HepG2 (cell line): ENCODE results near the gene NRBP1. TPM values are rescaled to one million over a fixed set of nuclear protein-coding genes. Genes with fewer than 3 reads are reported as not detected.
A peak's percentile ranks its signal among the peaks of the same experiment; 100 is the strongest.

Source experiments
- ATAC-seq: fragments of 200-7000 bp; cut with Tn5 transposase; 3 replicates; pipeline ENCODE4 v1.9.1; 2020; ENCODE audit warnings: mild to moderate bottlenecking, moderate library complexity
- BruUV-seq: library from RNA; stranded (reverse); fragments of 400-500 nt; replicated peaks from 2 replicates; lab custom pipeline; 2021; lab: Mats Ljungman, UMichigan
- CTCF ChIA-PET: fragments of 300-600 bp; formaldehyde crosslinking; extraction: SDS; loops from one replicate; lab custom pipeline; 2021; ENCODE audit warnings: low total read pairs, inconsistent platforms, low intra/inter-chr PET ratio; lab: Yijun Ruan, JAX
- POLR2A ChIA-PET: fragments of 350-600 bp; sonication (Branson Sonifier 250); formaldehyde crosslinking; loops from one replicate; lab custom pipeline; 2020; ENCODE audit warnings: antibody characterized with exemption, inconsistent platforms; lab: Yijun Ruan, JAX
- DNase-seq: peaks from one replicate; pipeline ENCODE4 v3.0.0-alpha.2; 2015; ENCODE audit warnings: low spot score
- FAIRE-seq: peaks from 3 replicates; lab custom pipeline; 2011; peaks lifted over from hg19 to GRCh38; lab: Jason Lieb, UNC
- H2AFZ ChIP-seq: one replicate; pipeline ENCODE4 v1.6.1; 2011; ENCODE audit warnings: low read length, inconsistent platforms
- H3K27ac ChIP-seq: fragments of 300-600 bp; 3 replicates; pipeline ENCODE4 v1.8.0; 2011; ENCODE audit warnings: mixed run types, mild to moderate bottlenecking, mixed read lengths, low read length, inconsistent platforms; ENCODE audit not compliant: insufficient read depth; ENCODE audit errors: extremely low read length
- H3K27me3 ChIP-seq, 2 experiments: fragments of 200-600 bp in 1 of 2; 2 replicates in 1 of 2; 3 replicates in 1 of 2; pipeline versions ENCODE4 v1.6.0 to v1.8.0; 2011; ENCODE audit warnings: low read length in 2 of 2, mild to moderate bottlenecking in 2 of 2, moderate library complexity in 2 of 2, inconsistent platforms in 1 of 2; ENCODE audit not compliant: insufficient read depth in 2 of 2, control insufficient read depth in 1 of 2
- H3K36me3 ChIP-seq, 2 experiments: fragments of 200-600 bp in 1 of 2; replicated peaks in 1 of 2; 2 replicates in 1 of 2; 3 replicates in 1 of 2; pipeline versions ENCODE4 v1.5.1 to v1.8.0; 2011; ENCODE audit warnings: low read length in 2 of 2, inconsistent platforms in 1 of 2; ENCODE audit not compliant: insufficient read depth in 2 of 2, control insufficient read depth in 1 of 2
- H3K4me1 ChIP-seq: 2 replicates; pipeline ENCODE4 v1.5.1; 2012; ENCODE audit warnings: low read length, inconsistent platforms; ENCODE audit not compliant: insufficient read depth
- H3K4me2 ChIP-seq: 2 replicates; pipeline ENCODE4 v1.6.0; 2011; ENCODE audit warnings: low read depth, low read length, inconsistent platforms
- H3K4me3 ChIP-seq, 3 experiments: fragments of 200-600 bp in 1 of 3; sonication (generic), shearing (Covaris generic) in 1 of 3; replicated peaks in 1 of 3; 2 replicates each; pipeline ENCODE4 v1.5.1; 2011 to 2016; ENCODE audit warnings: low read length in 3 of 3, inconsistent platforms in 2 of 3, low read depth in 2 of 3, mild to moderate bottlenecking in 2 of 3, control low read depth in 1 of 3, mixed read lengths in 1 of 3; ENCODE audit not compliant: insufficient read depth in 1 of 3
- H3K79me2 ChIP-seq: one replicate; pipeline ENCODE4 v1.6.1; 2011; ENCODE audit warnings: low read length, inconsistent platforms; ENCODE audit not compliant: insufficient read depth
- H3K9ac ChIP-seq: 2 replicates; pipeline ENCODE4 v1.6.0; 2011; ENCODE audit warnings: mild to moderate bottlenecking, low read depth, low read length, inconsistent platforms; ENCODE audit not compliant: insufficient read depth
- H3K9me3 ChIP-seq: 2 replicates; pipeline ENCODE4 v1.5.1; 2012; ENCODE audit warnings: mild to moderate bottlenecking, low read length
- H4K20me1 ChIP-seq: 2 replicates; pipeline ENCODE4 v1.6.0; 2011; ENCODE audit warnings: inconsistent platforms, mild to moderate bottlenecking, low read length, moderate library complexity; ENCODE audit not compliant: insufficient read depth
- ARID5B ChIP-seq: IDR thresholded peaks from 2 replicates; pipeline ENCODE4 v1.4.0; 2020; ENCODE audit warnings: mild to moderate bottlenecking, missing genetic modification reagents
- CBX2 ChIP-seq, 2 experiments: fragments of 200-600 bp in 1 of 2; sonication (generic); formaldehyde crosslinking in 1 of 2; IDR thresholded peaks; 2 replicates each; pipeline versions ENCODE4 v1.7.0 to v1.8.1; 2018 to 2022; ENCODE audit warnings: low read depth in 2 of 2, low read length in 1 of 2, mild to moderate bottlenecking in 1 of 2, missing genetic modification reagents in 1 of 2
- GATAD2A ChIP-seq: IDR thresholded peaks from 2 replicates; pipeline ENCODE4 v1.6.1; 2016
- HDAC2 ChIP-seq: sonication (generic); formaldehyde crosslinking; IDR thresholded peaks from 2 replicates; pipeline ENCODE4 v1.4.0; 2020; ENCODE audit warnings: missing genetic modification reagents
- MED1 ChIP-seq: sonication (generic); formaldehyde crosslinking; IDR thresholded peaks from 2 replicates; pipeline ENCODE4 v1.4.0; 2020; ENCODE audit warnings: missing genetic modification reagents
- PITX1 ChIP-seq: sonication (generic); formaldehyde crosslinking; IDR thresholded peaks from 2 replicates; pipeline ENCODE4 v1.5.1; 2020; ENCODE audit warnings: mild to moderate bottlenecking, missing genetic modification reagents
- POLR2AphosphoS5 ChIP-seq: IDR thresholded peaks from 2 replicates; pipeline ENCODE4 v1.6.1; 2012; ENCODE audit warnings: low read depth, low read length
- SSRP1 ChIP-seq: IDR thresholded peaks from 2 replicates; pipeline ENCODE4 v1.6.1; 2016; ENCODE audit warnings: control low read depth
- STAT6 ChIP-seq: sonication (generic); formaldehyde crosslinking; IDR thresholded peaks from 2 replicates; pipeline ENCODE4 v1.4.0; 2020; ENCODE audit warnings: missing genetic modification reagents, mild to moderate bottlenecking, borderline replicate concordance
- TCF7 ChIP-seq: sonication (generic); IDR thresholded peaks from 2 replicates; pipeline ENCODE4 v1.6.1; 2016; ENCODE audit warnings: antibody characterized with exemption, low read depth
- ZNF512B ChIP-seq: sonication (generic); formaldehyde crosslinking; IDR thresholded peaks from 2 replicates; pipeline ENCODE4 v1.5.1; 2020; ENCODE audit warnings: missing genetic modification reagents, mild to moderate bottlenecking, borderline replicate concordance
- ZNF564 ChIP-seq: sonication (generic); formaldehyde crosslinking; IDR thresholded peaks from 2 replicates; pipeline ENCODE4 v1.8.1; 2023; ENCODE audit warnings: mild to moderate bottlenecking, missing genetic modification reagents
- WGBS: methylation state at CpG from one replicate; pipeline ENCODE4 v1.1.6; 2017; ENCODE audit warnings: low lambda C conversion rate; 5-methylcytosine and 5-hydroxymethylcytosine counted together
- in situ Hi-C: cut with HindIII; loops from 2 replicates; pipeline ENCODE4 v1.10.0; 2017; ENCODE audit warnings: low pct_unique_long_range_greater_than_20kb; ENCODE audit not compliant: extremely low pct_ligation_motif_present
- intact Hi-C: fragments of 100-400 bp; cut with micrococcal nuclease; formaldehyde crosslinking; loops from one replicate; pipeline ENCODE4 v1.10.0; 2022; ENCODE audit not compliant: unreplicated experiment
- polyA plus RNA-seq, 8 experiments: library from polyadenylated mRNA; depleted of rRNA in 3 of 8; stranded (reverse) in 7 of 8; unstranded in 1 of 8; fragments of >200 nt; fragmentation: Illumina TruSeq in 4 of 8; extraction: Trizol in 4 of 8; gene quantifications; 2 replicates each; pipeline versions ENCODE4 v1.2.1 to v1.2.3, GENCODE V29; 2011 to 2016; ENCODE audit warnings: low read depth in 4 of 8, missing spikeins in 1 of 8, mixed read lengths in 1 of 8; ENCODE audit not compliant: insufficient read depth in 1 of 8
- total RNA-seq, 5 experiments: library from RNA; depleted of rRNA; stranded (reverse); fragments of >200 nt; fragmentation: Illumina TruSeq; extraction: Trizol; gene quantifications; 2 replicates each; pipeline ENCODE4 v1.2.3, GENCODE V29; 2016; ENCODE audit warnings: low read depth in 1 of 5

NRBP1 gene
- total and polyA plus RNA-seq, 2 of the 13 experiments (the other 11 are each of a cell fraction or from before 2014, with no cell fraction given) = 165 to 240 TPM

- 0 out of 2 replicates have a peak, but pooled peaks have one; percentile 48 for TF ChIP-seq ZNF564 (CRISPR knock-in tag)
Measured at GRCh38 chr2:27378809-27379290, 49.6 kb upstream of the NRBP1 start (continued).

GRCh38 chr2:27379383-27379835, 49.0 kb upstream of the NRBP1 start:
- DNase-seq = no peak
- ATAC-seq = no peak; the same call in 2 of the 3 replicates
- WGBS = 69% methylated on average over 2 of the region's 2 CpGs
- Histone ChIP-seq H3K4me3 (peak overlapping the region; percentile 50 to 75 (median 63); a peak in 5 of 6 replicates), H4K20me1 (peaks cover 3% of the 10 kb centered on the region; the same call in 1 of the 2 replicates), H3K27ac (peak overlapping the region; percentile 85), H3K4me1 (peaks cover 26% of the 10 kb centered on the region), H3K36me3 (peaks cover 46 to 71% of the 10 kb centered on the region in 2 experiments), H3K27me3 (no peaks in the 10 kb centered on the region), H3K4me2 (peak overlapping the region; percentile 90), H3K9me3 (no peaks in the 10 kb centered on the region), H3K9ac (peak overlapping the region; percentile 75), H2AFZ (no peak overlapping the region), H3K79me2 (peaks cover 3% of the 10 kb centered on the region)
- no TSS peak for BruUV-seq
- FAIRE-seq = no peak
- in situ Hi-C loops (no loop called here), intact Hi-C loops (loop anchor here (10.0 kb wide), 1 partner anchor 125 kb away; no protein-coding TSS in a partner anchor)
- CTCF ChIA-PET = no interaction called here
- POLR2A ChIA-PET = interaction anchor here (1.2 to 5.1 kb wide), 8 partner anchors 9 to 86 kb away, joined by 3 to 38 read pairs (median 14); partner anchors contain the start of genes EIF2B4, GTF3C2, MPV17 and PPM1G
- 0 out of 2 replicates have a peak, but pooled peaks have one; percentile 38 for TF ChIP-seq TCF7
- TF ChIP-seq MED1 (CRISPR knock-in tag) = 0 out of 2 replicates have a peak, but pooled peaks have one; percentile 48
- TF ChIP-seq CBX2 (IDR thresholded peaks at IDR 0.05; ENCODE audit: low read depth, low read length) = no peak
- no peak for TF ChIP-seq CBX2 (CRISPR knock-in tag; IDR thresholded peaks at IDR 0.05; ENCODE audit: low read depth)
- 0 out of 2 replicates have a peak, but pooled peaks have one; percentile 65 for TF ChIP-seq SSRP1 (CRISPR knock-in tag)
- TF ChIP-seq STAT6 (CRISPR knock-in tag) = no peak
- peak; percentile 25; the same call in 1 of the 2 replicates for TF ChIP-seq GATAD2A (CRISPR knock-in tag)
- peak; percentile 11; the same call in 1 of the 2 replicates for TF ChIP-seq PITX1
- no peak for TF ChIP-seq HDAC2 (CRISPR knock-in tag)
- 0 out of 2 replicates have a peak, but pooled peaks have one; percentile 29 for TF ChIP-seq ZNF512B
- TF ChIP-seq POLR2AphosphoS5 = peak; percentile 38
- 0 out of 2 replicates have a peak, but pooled peaks have one; percentile 30 for TF ChIP-seq ARID5B (CRISPR knock-in tag)
